ENCODE results near the gene SLC9A3.

GRCh38 chr5:468401-468800 is 55.8 kb downstream of the SLC9A3 start:
- TF ChIP-seq CTCF (CRISPR knock-in tag; IDR thresholded peaks at IDR 0.05): no peak
- TF ChIP-seq NFATC3 (CRISPR knock-in tag; IDR thresholded peaks at IDR 0.05): no peak
- TF ChIP-seq PLSCR1 (CRISPR knock-in tag; IDR thresholded peaks at IDR 0.05; ENCODE audit: borderline replicate concordance): no peak
- no peak for TF ChIP-seq TFAP4 (IDR thresholded peaks at IDR 0.05; ENCODE audit: borderline replicate concordance, low read depth)
- TF ChIP-seq NCOA2 (CRISPR knock-in tag; IDR thresholded peaks at IDR 0.05): no peak
- TF ChIP-seq ZFX (CRISPR knock-in tag; IDR thresholded peaks at IDR 0.05; ENCODE audit: low read depth): no peak
- TF ChIP-seq ZFP36 (IDR thresholded peaks at IDR 0.05; ENCODE audit: borderline replicate concordance, low read depth, low read length, partially characterized antibody): no peak
- TF ChIP-seq E2F1 (CRISPR knock-in tag; IDR thresholded peaks at IDR 0.05): no peak
- TF ChIP-seq ONECUT2 (CRISPR knock-in tag; IDR thresholded peaks at IDR 0.05): no peak
- TF ChIP-seq ZNF274 (CRISPR knock-in tag; IDR thresholded peaks at IDR 0.05): no peak
- no peak for TF ChIP-seq SP1 (IDR thresholded peaks at IDR 0.05)
- TF ChIP-seq SP1 (CRISPR knock-in tag; IDR thresholded peaks at IDR 0.05): no peak
- TF ChIP-seq MAFK (conservative IDR thresholded peaks at IDR 0.05 in 1 of 2, IDR thresholded peaks at IDR 0.05 in 1 of 2; ENCODE audit: low read length in 2 of 2): no peak
- TF ChIP-seq BCL3 (CRISPR knock-in tag; IDR thresholded peaks at IDR 0.05): no peak

Measured in HepG2 (cell line).